ENCODE measurements around the gene ALDH3A2. TPM values are rescaled to one million over a fixed set of nuclear protein-coding genes. Genes with fewer than 3 reads are reported as not detected.

The ALDH3A2 gene
- polyA plus RNA-seq, 4 donors, result 93.9 to 117 (median 106) TPM

- no peak for DNase-seq (ENCODE audit: low read depth in 4 of 4, low spot score in 3 of 4)
These were observed 64.9 kb downstream of the ALDH3A2 start for GRCh38 chr17:19713462-19713861.

- no peak for DNase-seq (ENCODE audit: low read depth in 4 of 4, low spot score in 3 of 4)
These were observed 65.4 kb downstream of the ALDH3A2 start for GRCh38 chr17:19713901-19714361.

- no peak for DNase-seq (ENCODE audit: low read depth in 4 of 4, low spot score in 3 of 4)
These were observed 66.2 kb downstream of the ALDH3A2 start for GRCh38 chr17:19714542-19715411.

- DNase-seq (ENCODE audit: low read depth in 4 of 4, low spot score in 3 of 4), result no peak
These were observed 67.8 kb downstream of the ALDH3A2 start, which contains the start of gene SLC47A2 for GRCh38 chr17:19716108-19717030. TSS of gene SLC47A2 (minus strand) at chr17:19716584. CDS start at chr17:19716555, 29 bp downstream.

DNA sequence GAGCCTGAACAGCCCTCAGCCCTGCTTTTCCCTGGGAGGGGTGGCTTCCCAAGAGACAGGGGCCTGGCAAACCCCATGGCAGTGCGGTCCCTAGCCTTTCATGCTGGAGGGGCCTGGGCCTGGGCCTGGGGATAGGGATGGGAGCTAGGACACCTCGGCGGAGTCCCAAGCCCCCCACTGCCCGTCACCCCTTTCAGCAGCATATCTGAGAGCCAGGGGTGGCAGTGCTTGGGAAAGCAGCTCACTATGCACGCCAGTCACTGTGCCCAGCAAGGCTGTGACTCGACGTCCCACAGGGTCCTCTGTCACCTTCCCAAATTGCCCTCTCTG lies 68.4 kb downstream of the ALDH3A2 start:
- DNase-seq (ENCODE audit: low read depth in 4 of 4, low spot score in 3 of 4), result no peak

DNA sequence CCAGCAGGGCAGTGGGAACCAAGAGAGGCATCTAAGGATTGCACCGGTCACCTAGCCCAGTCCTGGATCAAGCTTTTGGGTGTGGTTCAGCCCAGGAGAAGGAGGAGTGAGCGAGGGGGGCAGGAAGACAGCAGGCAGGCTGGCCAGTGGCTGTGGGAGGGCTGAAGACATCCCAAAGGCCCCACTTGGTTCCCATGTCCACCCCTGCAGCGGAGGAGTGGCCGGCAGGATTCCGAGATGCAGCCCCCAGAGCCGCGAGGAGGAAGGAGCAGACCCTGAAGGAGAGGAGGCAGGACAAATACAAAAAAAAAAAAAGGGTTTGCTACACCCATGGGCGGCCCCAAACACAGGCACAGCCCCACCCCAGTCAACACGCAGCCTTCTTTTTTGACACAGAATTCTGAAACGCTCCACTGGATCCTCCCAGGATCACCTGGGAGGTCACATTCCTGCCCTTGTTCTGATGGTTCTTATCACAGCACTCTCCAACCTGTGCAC lies 68.9 kb downstream of the ALDH3A2 start:
- DNase-seq (ENCODE audit: low read depth in 4 of 4, low spot score in 3 of 4), result no peak

GRCh38 chr17:19718041-19718612 lies 69.6 kb downstream of the ALDH3A2 start:
- no peak for DNase-seq (ENCODE audit: low read depth in 4 of 4, low spot score in 3 of 4)

- no peak for DNase-seq (ENCODE audit: low read depth in 4 of 4, low spot score in 3 of 4)
These were observed 70.2 kb downstream of the ALDH3A2 start for GRCh38 chr17:19718613-19719354.

GRCh38 chr17:19719355-19720209 lies 71.0 kb downstream of the ALDH3A2 start:
- DNase-seq (ENCODE audit: low read depth in 4 of 4, low spot score in 3 of 4), result no peak

DNA sequence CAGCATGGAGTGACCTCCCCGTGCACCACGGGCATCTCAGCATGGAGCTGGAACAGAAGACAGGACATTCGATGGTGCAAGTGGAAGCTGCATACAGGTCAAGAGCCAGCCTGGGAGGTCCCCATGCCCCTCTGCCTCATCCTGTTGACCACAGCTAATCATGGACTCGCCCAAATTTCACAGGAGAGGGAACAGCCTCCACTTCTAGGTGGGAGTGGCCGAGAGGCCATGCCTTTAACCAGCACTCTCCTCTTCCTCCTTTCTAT lies 71.6 kb downstream of the ALDH3A2 start:
- DNase-seq (ENCODE audit: low read depth in 4 of 4, low spot score in 3 of 4), result no peak

DNA sequence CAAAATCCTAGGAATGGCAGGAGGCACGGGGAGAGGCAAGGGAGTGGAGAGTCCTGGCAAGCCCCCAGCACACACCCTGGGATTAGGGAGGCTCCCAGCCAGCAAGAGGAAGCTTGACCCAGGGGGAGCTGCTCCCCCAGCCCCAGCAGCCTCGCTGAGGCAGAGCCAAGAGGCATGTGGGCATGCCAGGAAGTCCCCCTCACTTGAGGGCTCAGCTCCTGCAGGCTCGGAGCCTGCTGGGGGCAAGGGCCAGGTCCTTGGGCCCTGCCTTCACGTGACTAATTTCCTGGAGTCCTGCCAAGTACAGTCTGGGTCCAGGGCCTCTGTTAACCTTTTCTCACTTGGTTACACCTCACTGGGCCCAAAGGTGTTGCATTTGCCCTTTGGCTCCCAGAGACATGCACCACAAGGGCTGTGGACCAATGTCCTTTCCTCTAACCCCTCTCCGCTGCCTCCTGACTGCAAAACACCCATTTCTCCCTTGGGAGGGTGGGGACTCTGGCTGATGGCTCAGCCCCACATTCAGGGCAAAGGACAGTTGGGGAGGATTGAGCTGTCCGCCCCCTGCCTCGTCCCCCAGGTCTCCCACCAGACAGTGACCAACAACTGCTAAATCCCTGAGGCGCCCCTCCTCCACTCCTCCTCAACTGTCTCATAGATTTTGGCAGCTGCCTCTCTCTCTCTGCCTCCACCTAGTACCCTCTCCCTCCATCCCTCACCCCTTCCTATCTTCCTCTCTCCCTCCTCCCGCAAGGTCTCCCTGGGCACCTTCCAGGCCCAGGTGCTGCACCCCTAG lies 72.3 kb downstream of the ALDH3A2 start:
- peak in 2 of 4 donors; percentile 50 to 75 for DNase-seq (ENCODE audit: low read depth in 4 of 4, low spot score in 3 of 4)

- no peak for DNase-seq (ENCODE audit: low read depth in 4 of 4, low spot score in 3 of 4)
These were observed 75.4 kb downstream of the ALDH3A2 start for GRCh38 chr17:19723964-19724363.

DNA sequence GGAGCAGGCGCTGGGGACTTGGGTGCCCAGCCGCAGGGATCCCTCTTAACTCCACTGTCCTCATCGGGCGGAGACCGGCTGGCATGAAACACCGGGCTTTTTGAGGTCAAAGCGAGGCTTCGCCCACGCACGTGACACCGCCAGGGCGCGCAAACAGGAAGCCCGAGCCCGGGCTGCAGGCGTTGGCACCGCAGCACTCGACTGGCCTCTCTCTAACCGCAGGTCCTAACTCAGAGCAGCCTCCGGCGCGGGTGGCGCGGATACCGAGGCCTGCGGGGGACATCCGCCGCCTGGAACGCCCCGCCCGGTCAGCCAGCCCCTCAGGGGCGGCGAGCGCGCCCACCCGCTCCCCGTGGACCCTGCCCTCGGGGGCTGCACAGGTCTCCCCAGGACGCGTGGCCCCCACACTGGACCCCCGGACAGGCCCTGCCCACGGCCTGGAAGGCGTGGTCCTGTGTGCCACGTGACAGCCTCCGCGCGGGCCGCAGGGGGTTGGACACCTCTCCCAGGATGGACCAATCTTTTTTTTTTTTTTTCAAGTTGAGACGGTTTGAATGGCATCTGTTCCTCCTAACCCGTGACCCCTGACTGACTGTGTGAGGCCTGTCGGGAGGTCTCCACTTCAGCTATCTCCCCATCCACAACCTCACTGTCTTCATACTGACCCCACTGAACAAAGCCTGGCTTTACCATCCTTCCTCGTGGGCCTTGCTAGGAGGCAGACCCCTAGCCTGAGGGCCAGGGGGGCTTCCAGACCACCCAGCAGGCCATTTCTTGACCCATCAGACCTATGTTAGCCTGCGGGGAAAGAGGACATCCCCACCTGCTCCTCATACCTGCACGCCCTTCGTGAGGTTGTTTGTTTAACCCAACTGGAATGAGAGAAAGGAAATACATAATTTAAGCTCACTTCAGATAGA lies 76.2 kb downstream of the ALDH3A2 start:
- DNase-seq (ENCODE audit: low read depth in 4 of 4, low spot score in 3 of 4), result no peak

DNA sequence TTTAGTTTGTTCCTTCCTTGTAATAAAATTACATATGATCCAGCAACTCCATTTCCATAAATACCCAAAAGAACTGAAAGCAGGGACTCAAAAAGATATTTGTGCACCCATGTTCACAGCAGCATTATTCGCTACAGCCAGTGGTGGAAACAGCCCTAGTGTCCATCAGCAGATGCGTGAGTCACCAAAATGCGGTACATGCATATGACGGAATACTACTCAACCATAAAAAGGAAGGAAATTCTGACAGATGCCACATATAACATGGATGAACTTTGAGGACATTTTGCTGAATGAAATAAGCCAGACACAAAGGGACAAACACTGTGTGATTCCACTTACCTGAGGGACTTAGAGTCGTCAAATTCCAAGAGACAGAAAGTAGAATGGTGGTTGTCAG lies 76.9 kb downstream of the ALDH3A2 start:
- DNase-seq (ENCODE audit: low read depth in 4 of 4, low spot score in 3 of 4), result no peak

DNA sequence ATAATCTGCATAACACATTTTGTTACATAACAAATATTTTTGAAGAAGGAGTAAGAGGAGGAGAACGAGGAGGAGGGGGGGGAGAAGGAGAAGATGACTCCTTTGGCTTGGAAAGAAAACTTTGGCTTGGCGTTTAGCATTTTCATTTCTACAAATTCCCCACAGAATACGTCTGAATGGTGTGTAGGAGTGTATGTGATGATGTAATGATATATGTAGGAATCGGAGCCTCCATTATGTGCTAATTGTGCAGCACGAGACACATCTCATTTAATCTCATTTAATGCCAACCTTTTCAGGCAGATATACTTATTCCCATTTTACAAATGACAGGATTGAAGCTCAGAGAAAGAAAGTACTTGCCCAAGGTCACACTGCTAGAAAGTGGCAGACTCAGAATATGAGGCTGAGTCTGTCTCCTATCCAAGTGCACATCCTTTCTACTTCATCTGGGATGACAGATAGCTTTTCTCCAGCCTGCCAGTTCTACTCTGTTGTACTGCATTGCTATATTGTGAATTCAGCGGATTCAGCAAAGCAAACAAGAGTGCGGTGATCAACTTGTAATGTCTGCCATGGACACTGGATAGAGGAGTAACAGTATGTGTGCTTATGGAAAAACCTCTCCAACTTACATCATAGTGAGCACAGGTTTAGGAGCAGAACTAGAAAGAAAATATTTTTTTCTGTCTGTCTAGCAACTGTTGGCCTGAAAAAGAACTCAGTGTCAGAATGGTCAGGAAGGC lies 78.3 kb downstream of the ALDH3A2 start:
- DNase-seq (ENCODE audit: low read depth in 4 of 4, low spot score in 3 of 4), result no peak
